Measurements from ENCODE around the gene MRPL52.
"Not testable (repeated sequence)": the region's sequence is repeated elsewhere in the genome, so short reads cannot be mapped to it uniquely, and the experiment has no call there.

MRPL52 gene

GRCh38 chr14:22839159-22839779 is 9.6 kb downstream of the MRPL52 start:
- DNase-seq, result no peak

GRCh38 chr14:22841311-22841710 is 11.6 kb downstream of the MRPL52 start:
- no peak for DNase-seq

GRCh38 chr14:22841769-22842168 is 12.1 kb downstream of the MRPL52 start:
- no peak for DNase-seq

GRCh38 chr14:22842211-22843122 is 12.8 kb downstream of the MRPL52 start:
- DNase-seq, result no peak

GRCh38 chr14:22843123-22843925 is 13.6 kb downstream of the MRPL52 start:
- DNase-seq, result no peak

- DNase-seq, result no peak
Measured at GRCh38 chr14:22844221-22845102, 14.8 kb downstream of the MRPL52 start.

GRCh38 chr14:22845103-22845394 is 15.4 kb downstream of the MRPL52 start:
- no peak for DNase-seq

GRCh38 chr14:22845821-22846625 is 16.3 kb downstream of the MRPL52 start:
- no peak for DNase-seq

- DNase-seq, result no peak
Measured at GRCh38 chr14:22846811-22847307, 17.2 kb downstream of the MRPL52 start.

- DNase-seq, result peak; percentile 65
Measured at GRCh38 chr14:22847661-22848341, 18.1 kb downstream of the MRPL52 start.

- DNase-seq, result peak; percentile 91
Measured at GRCh38 chr14:22848351-22849164, 18.9 kb downstream of the MRPL52 start.

- no peak for DNase-seq
Measured at GRCh38 chr14:22849212-22849819, 19.6 kb downstream of the MRPL52 start.

GRCh38 chr14:22850944-22851764 is 21.5 kb downstream of the MRPL52 start:
- DNase-seq, result peak; percentile 90

GRCh38 chr14:22852178-22852577 is 22.5 kb downstream of the MRPL52 start:
- DNase-seq, result not testable (repeated sequence)

- no peak for DNase-seq
Measured at GRCh38 chr14:22852599-22852939, 22.9 kb downstream of the MRPL52 start.

GRCh38 chr14:22852940-22853767 is 23.5 kb downstream of the MRPL52 start:
- DNase-seq, result peak; percentile 82

GRCh38 chr14:22854296-22854695 is 24.6 kb downstream of the MRPL52 start:
- DNase-seq, result not testable (repeated sequence)

Data from fibroblast of skin of right biceps (primary cell).